ENCODE data around the gene SLC22A2.
A peak's percentile ranks its signal among the peaks of the same experiment; 100 is the strongest.

SLC22A2 gene

GRCh38 chr6:160278311-160278710 is 19.7 kb upstream of the SLC22A2 start:
- no peak overlapping the region for H2BK120ac ChIP-seq (ENCODE audit: low read depth, low read length)
- no peak overlapping the region for H2AK5ac ChIP-seq (ENCODE audit: low read depth, low read length)
- H3K79me1 ChIP-seq (ENCODE audit: low read depth, low read length): no peaks in the 10 kb centered on the region
- no peak overlapping the region for H3K14ac ChIP-seq (ENCODE audit: low read length)
- H2BK12ac ChIP-seq (ENCODE audit: low read length): no peak overlapping the region
- H3K9me3 ChIP-seq (replicated peaks in 1 of 2; ENCODE audit: control insufficient read depth in 2 of 2, insufficient read depth in 1 of 2, low read depth in 1 of 2, low read length in 2 of 2): no peaks in the 10 kb centered on the region
- no peak overlapping the region for H3K4ac ChIP-seq (ENCODE audit: low read length)
- no peak overlapping the region for H2BK15ac ChIP-seq (ENCODE audit: low read length)
- no peak overlapping the region for H3K18ac ChIP-seq (ENCODE audit: low read length)
- no peaks in the 10 kb centered on the region for H3K4me1 ChIP-seq (ENCODE audit: control insufficient read depth in 2 of 2, insufficient read depth in 1 of 2, low read depth in 1 of 2, low read length in 2 of 2)
- H3K4me3 ChIP-seq (ENCODE audit: low read length in 2 of 2): no peak overlapping the region
- no peak for DNase-seq (ENCODE audit: low spot score)
- no peak overlapping the region for H3K27ac ChIP-seq (replicated peaks; ENCODE audit: low read length)
- no CpG with 5 or more reads among the region's 5 CpGs for WGBS, 2 donors (ENCODE audit: extremely low coverage in 2 of 2, insufficient read length in 2 of 2, insufficient replicate concordance in 1 of 2)
- H2BK5ac ChIP-seq (ENCODE audit: low read length): no peak overlapping the region
- H4K91ac ChIP-seq (ENCODE audit: low read depth, low read length, poor library complexity): no peak overlapping the region
- no peak overlapping the region for H3K4me2 ChIP-seq (ENCODE audit: insufficient read depth, low read length, poor library complexity, severe bottlenecking)
- no peak overlapping the region for H2AFZ ChIP-seq (ENCODE audit: low read length)
- H3K36me3 ChIP-seq (replicated peaks in 1 of 2; ENCODE audit: control insufficient read depth in 2 of 2, insufficient read depth in 2 of 2, low read length in 2 of 2): no peaks in the 10 kb centered on the region
- no peak overlapping the region for H4K8ac ChIP-seq (ENCODE audit: low read depth, low read length)
- peaks cover 0 to 4% (median 0%) of the 10 kb centered on the region in 3 experiments for H3K27me3 ChIP-seq (ENCODE audit: control insufficient read depth in 3 of 3, insufficient read depth in 3 of 3, low read depth in 1 of 3, low read length in 3 of 3)
- H3K9ac ChIP-seq (ENCODE audit: low read depth, low read length, poor library complexity): no peak overlapping the region
- no peak overlapping the region for H3K23ac ChIP-seq (ENCODE audit: low read depth, low read length, poor library complexity)

GRCh38 chr6:160277546-160277945 is 18.9 kb upstream of the SLC22A2 start:
- no peak overlapping the region for H3K14ac ChIP-seq (ENCODE audit: low read length)
- no peak for DNase-seq (ENCODE audit: low spot score)
- H3K23ac ChIP-seq (ENCODE audit: low read depth, low read length, poor library complexity): no peak overlapping the region
- no peak overlapping the region for H4K91ac ChIP-seq (ENCODE audit: low read depth, low read length, poor library complexity)
- H4K8ac ChIP-seq (ENCODE audit: low read depth, low read length): no peak overlapping the region
- H3K79me1 ChIP-seq (ENCODE audit: low read depth, low read length): no peaks in the 10 kb centered on the region
- no peak overlapping the region for H2BK15ac ChIP-seq (ENCODE audit: low read length)
- H3K9ac ChIP-seq (ENCODE audit: low read depth, low read length, poor library complexity): no peak overlapping the region
- H3K4me1 ChIP-seq (ENCODE audit: control insufficient read depth in 2 of 2, insufficient read depth in 1 of 2, low read depth in 1 of 2, low read length in 2 of 2): no peaks in the 10 kb centered on the region
- no CpG with 5 or more reads among the region's 15 CpGs for WGBS, 2 donors (ENCODE audit: extremely low coverage in 2 of 2, insufficient read length in 2 of 2, insufficient replicate concordance in 1 of 2)
- no peak overlapping the region for H2AK5ac ChIP-seq (ENCODE audit: low read depth, low read length)
- H3K9me3 ChIP-seq (replicated peaks in 1 of 2; ENCODE audit: control insufficient read depth in 2 of 2, insufficient read depth in 1 of 2, low read depth in 1 of 2, low read length in 2 of 2): no peaks in the 10 kb centered on the region
- no peak overlapping the region for H2BK120ac ChIP-seq (ENCODE audit: low read depth, low read length)
- H3K4me2 ChIP-seq (ENCODE audit: insufficient read depth, low read length, poor library complexity, severe bottlenecking): no peak overlapping the region
- H3K4ac ChIP-seq (ENCODE audit: low read length): no peak overlapping the region
- H2BK12ac ChIP-seq (ENCODE audit: low read length): no peak overlapping the region
- H2AFZ ChIP-seq (ENCODE audit: low read length): no peak overlapping the region
- no peak overlapping the region for H3K27ac ChIP-seq (replicated peaks; ENCODE audit: low read length)
- H3K4me3 ChIP-seq (ENCODE audit: low read length in 2 of 2): no peak overlapping the region
- H3K18ac ChIP-seq (ENCODE audit: low read length): peak overlapping the region; percentile 73
- no peak overlapping the region for H2BK5ac ChIP-seq (ENCODE audit: low read length)
- no peaks in the 10 kb centered on the region for H3K36me3 ChIP-seq (replicated peaks in 1 of 2; ENCODE audit: control insufficient read depth in 2 of 2, insufficient read depth in 2 of 2, low read length in 2 of 2)
- H3K27me3 ChIP-seq (ENCODE audit: control insufficient read depth in 3 of 3, insufficient read depth in 3 of 3, low read depth in 1 of 3, low read length in 3 of 3): peaks cover 0 to 4% (median 0%) of the 10 kb centered on the region in 3 experiments

GRCh38 chr6:160277144-160277543 is 18.5 kb upstream of the SLC22A2 start:
- no peaks in the 10 kb centered on the region for H3K4me1 ChIP-seq (ENCODE audit: control insufficient read depth in 2 of 2, insufficient read depth in 1 of 2, low read depth in 1 of 2, low read length in 2 of 2)
- WGBS, 2 donors (ENCODE audit: extremely low coverage in 2 of 2, insufficient read length in 2 of 2, insufficient replicate concordance in 1 of 2): no CpG with 5 or more reads among the region's 5 CpGs
- H3K14ac ChIP-seq (ENCODE audit: low read length): no peak overlapping the region
- H3K79me1 ChIP-seq (ENCODE audit: low read depth, low read length): no peaks in the 10 kb centered on the region
- no peak overlapping the region for H4K91ac ChIP-seq (ENCODE audit: low read depth, low read length, poor library complexity)
- H2AFZ ChIP-seq (ENCODE audit: low read length): no peak overlapping the region
- H3K27me3 ChIP-seq (ENCODE audit: control insufficient read depth in 3 of 3, insufficient read depth in 3 of 3, low read depth in 1 of 3, low read length in 3 of 3): peaks cover 0 to 4% (median 0%) of the 10 kb centered on the region in 3 experiments
- H3K23ac ChIP-seq (ENCODE audit: low read depth, low read length, poor library complexity): no peak overlapping the region
- no peak overlapping the region for H2BK15ac ChIP-seq (ENCODE audit: low read length)
- H2BK12ac ChIP-seq (ENCODE audit: low read length): no peak overlapping the region
- H3K36me3 ChIP-seq (replicated peaks in 1 of 2; ENCODE audit: control insufficient read depth in 2 of 2, insufficient read depth in 2 of 2, low read length in 2 of 2): no peaks in the 10 kb centered on the region
- no peak overlapping the region for H4K8ac ChIP-seq (ENCODE audit: low read depth, low read length)
- no peak overlapping the region for H3K4ac ChIP-seq (ENCODE audit: low read length)
- H3K9ac ChIP-seq (ENCODE audit: low read depth, low read length, poor library complexity): no peak overlapping the region
- no peak overlapping the region for H3K27ac ChIP-seq (replicated peaks; ENCODE audit: low read length)
- no peak overlapping the region for H2BK5ac ChIP-seq (ENCODE audit: low read length)
- H3K9me3 ChIP-seq (replicated peaks in 1 of 2; ENCODE audit: control insufficient read depth in 2 of 2, insufficient read depth in 1 of 2, low read depth in 1 of 2, low read length in 2 of 2): no peaks in the 10 kb centered on the region
- no peak overlapping the region for H2BK120ac ChIP-seq (ENCODE audit: low read depth, low read length)
- no peak overlapping the region for H3K4me3 ChIP-seq (ENCODE audit: low read length in 2 of 2)
- H3K4me2 ChIP-seq (ENCODE audit: insufficient read depth, low read length, poor library complexity, severe bottlenecking): no peak overlapping the region
- DNase-seq (ENCODE audit: low spot score): no peak
- no peak overlapping the region for H3K18ac ChIP-seq (ENCODE audit: low read length)
- no peak overlapping the region for H2AK5ac ChIP-seq (ENCODE audit: low read depth, low read length)

- Histone ChIP-seq H3K18ac (ENCODE audit: low read length) (no peak overlapping the region), H3K27me3 (ENCODE audit: control insufficient read depth in 3 of 3, insufficient read depth in 3 of 3, low read depth in 1 of 3, low read length in 3 of 3) (peaks cover 0 to 4% (median 0%) of the 10 kb centered on the region in 3 experiments), H3K14ac (ENCODE audit: low read length) (no peak overlapping the region), H2AK5ac (ENCODE audit: low read depth, low read length) (peak overlapping the region; percentile 18), H2AFZ (ENCODE audit: low read length) (no peak overlapping the region), H2BK12ac (ENCODE audit: low read length) (no peak overlapping the region), H3K36me3 (replicated peaks in 1 of 2; ENCODE audit: control insufficient read depth in 2 of 2, insufficient read depth in 2 of 2, low read length in 2 of 2) (no peaks in the 10 kb centered on the region), H4K8ac (ENCODE audit: low read depth, low read length) (no peak overlapping the region), H3K27ac (replicated peaks; ENCODE audit: low read length) (no peak overlapping the region), H3K4me2 (ENCODE audit: insufficient read depth, low read length, poor library complexity, severe bottlenecking) (no peak overlapping the region), H4K91ac (ENCODE audit: low read depth, low read length, poor library complexity) (no peak overlapping the region), H3K4me1 (ENCODE audit: control insufficient read depth in 2 of 2, insufficient read depth in 1 of 2, low read depth in 1 of 2, low read length in 2 of 2) (no peaks in the 10 kb centered on the region), H2BK15ac (ENCODE audit: low read length) (no peak overlapping the region), H3K9ac (ENCODE audit: low read depth, low read length, poor library complexity) (no peak overlapping the region), H2BK5ac (ENCODE audit: low read length) (no peak overlapping the region), H3K4ac (ENCODE audit: low read length) (no peak overlapping the region), H3K9me3 (replicated peaks in 1 of 2; ENCODE audit: control insufficient read depth in 2 of 2, insufficient read depth in 1 of 2, low read depth in 1 of 2, low read length in 2 of 2) (no peaks in the 10 kb centered on the region), H3K79me1 (ENCODE audit: low read depth, low read length) (no peaks in the 10 kb centered on the region), H3K23ac (ENCODE audit: low read depth, low read length, poor library complexity) (no peak overlapping the region), H3K4me3 (ENCODE audit: low read length in 2 of 2) (no peak overlapping the region), H2BK120ac (ENCODE audit: low read depth, low read length) (no peak overlapping the region)
- no peak for DNase-seq (ENCODE audit: low spot score)
- no CpG with 5 or more reads among the region's 4 CpGs for WGBS, 2 donors (ENCODE audit: extremely low coverage in 2 of 2, insufficient read length in 2 of 2, insufficient replicate concordance in 1 of 2)
Measured at GRCh38 chr6:160276126-160276525, 17.5 kb upstream of the SLC22A2 start.
